HG02938 (cell line): Measurements from ENCODE around the gene SYT3.

Source experiments
- ATAC-seq: cut with Tn5 transposase; IDR thresholded peaks from one replicate; pipeline ENCODE4 v1.9.1; 2021; ENCODE audit warnings: mild to moderate bottlenecking, moderate library complexity; ENCODE audit not compliant: unreplicated experiment

The SYT3 gene

DNA sequence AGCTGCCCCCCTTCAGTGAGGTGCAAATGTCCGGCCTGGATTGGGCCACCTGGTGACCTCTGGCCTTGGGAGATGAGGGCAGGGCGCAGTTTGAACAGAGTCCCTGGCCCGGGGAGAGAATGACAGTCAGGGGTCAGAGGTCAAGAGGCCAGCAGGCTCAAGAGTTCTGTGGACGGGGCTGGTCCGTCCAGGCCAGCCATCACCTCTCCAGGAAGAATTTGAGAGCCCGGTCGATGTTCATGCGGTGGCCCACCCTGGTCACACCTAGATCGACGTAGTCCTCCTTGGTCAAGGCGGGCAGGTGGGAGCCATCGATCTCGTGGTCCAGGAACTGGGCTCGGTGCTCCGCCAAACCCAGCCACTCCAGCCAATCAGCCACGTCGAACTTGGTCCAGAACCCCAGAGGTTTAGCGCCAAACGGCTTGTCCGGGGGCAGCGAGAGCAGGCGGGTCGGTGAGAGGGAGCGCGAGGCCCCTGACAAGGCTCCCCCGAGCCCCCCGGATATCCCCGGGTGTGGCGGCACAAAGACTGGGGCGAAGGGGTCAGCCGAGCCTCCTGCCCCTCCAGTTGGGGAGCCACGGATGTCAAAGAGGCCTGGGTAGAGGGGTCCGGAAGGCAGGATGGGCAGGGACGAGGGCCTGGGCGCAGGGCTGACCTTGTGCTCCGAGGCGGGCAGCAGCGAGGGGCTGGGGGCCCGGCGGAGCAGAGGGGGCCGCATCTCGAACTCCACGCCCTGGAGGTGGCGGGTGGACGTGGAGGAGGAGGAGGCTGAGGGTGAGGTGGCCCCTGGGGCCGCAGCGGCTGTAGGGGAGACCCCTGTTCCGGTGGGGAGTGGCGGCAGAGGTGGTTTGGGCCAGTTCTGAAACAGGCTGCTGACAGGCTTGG is 22.3 kb upstream of the SYT3 start:
- no peak for ATAC-seq

DNA sequence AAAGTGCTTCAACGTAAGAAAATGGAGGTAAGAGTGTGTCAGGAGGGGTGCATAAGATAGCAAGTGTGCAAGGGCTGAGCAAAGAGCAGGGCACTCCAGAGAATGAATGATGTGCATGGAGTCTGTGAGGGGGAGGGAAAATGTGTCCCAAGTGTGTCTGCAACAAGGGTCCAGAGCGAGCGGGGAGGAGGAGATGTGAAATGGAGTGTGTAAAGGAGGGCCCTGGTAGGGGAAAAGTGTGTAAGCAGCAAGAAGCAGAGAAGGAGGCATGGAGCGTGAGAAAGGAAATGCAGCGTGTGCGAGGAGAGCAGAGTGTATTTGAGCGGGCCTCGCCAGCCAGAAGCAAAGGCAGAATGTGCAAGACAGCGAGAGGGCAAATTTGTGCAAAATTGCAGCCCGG is 21.3 kb upstream of the SYT3 start:
- no peak for ATAC-seq

DNA sequence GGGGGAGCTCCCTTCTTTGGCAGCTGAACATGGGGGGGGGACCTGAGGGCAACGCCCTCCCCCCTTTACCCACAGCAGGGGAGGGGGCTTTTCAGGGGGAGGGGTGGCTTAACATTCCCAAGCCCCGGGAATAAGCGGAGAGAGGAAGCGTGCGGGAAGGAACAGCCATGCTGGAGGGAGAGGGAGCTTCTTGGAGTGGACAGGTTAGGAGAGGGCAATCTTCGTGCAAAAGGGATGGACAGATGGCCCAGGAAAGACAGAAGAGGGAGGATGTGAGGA is 20.3 kb upstream of the SYT3 start:
- no peak for ATAC-seq

DNA sequence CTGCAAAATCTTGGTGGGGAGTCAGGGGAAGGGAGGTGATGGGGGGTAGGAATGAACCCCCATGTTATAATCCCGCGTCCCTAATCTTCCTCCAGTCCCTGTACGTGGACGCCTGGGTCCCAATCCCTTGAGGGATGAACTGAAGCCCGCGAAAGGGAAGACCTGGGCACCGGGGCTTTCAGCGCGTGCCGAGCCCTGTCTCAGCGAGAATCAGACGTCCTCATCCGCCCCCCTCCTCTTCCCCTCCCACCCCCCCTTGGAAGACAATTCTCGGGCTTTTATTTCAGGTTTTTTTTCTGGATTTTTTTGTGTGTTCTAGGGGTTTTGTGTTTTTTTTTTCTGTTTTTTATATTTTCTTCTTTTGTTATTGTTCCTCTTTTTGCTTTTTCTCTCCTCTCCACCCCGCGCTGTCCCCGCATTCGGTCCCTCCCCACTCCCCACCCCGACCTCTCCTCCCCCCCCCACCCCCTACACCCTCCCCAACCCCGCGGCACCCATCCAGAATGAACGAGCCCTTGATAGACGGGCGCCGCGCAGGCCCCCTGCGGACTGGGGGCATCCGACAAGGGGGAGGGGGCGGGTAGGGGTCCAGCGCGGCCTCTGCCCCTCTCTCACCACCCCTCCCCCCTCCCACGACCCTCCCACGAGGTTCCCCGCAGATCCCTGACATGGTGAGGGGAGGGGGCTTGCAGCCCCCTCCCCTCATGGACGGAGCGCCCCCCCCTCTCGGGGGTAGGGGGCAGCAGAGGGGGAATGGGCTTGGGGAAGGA is 19.8 kb upstream of the SYT3 start:
- no peak for ATAC-seq

DNA sequence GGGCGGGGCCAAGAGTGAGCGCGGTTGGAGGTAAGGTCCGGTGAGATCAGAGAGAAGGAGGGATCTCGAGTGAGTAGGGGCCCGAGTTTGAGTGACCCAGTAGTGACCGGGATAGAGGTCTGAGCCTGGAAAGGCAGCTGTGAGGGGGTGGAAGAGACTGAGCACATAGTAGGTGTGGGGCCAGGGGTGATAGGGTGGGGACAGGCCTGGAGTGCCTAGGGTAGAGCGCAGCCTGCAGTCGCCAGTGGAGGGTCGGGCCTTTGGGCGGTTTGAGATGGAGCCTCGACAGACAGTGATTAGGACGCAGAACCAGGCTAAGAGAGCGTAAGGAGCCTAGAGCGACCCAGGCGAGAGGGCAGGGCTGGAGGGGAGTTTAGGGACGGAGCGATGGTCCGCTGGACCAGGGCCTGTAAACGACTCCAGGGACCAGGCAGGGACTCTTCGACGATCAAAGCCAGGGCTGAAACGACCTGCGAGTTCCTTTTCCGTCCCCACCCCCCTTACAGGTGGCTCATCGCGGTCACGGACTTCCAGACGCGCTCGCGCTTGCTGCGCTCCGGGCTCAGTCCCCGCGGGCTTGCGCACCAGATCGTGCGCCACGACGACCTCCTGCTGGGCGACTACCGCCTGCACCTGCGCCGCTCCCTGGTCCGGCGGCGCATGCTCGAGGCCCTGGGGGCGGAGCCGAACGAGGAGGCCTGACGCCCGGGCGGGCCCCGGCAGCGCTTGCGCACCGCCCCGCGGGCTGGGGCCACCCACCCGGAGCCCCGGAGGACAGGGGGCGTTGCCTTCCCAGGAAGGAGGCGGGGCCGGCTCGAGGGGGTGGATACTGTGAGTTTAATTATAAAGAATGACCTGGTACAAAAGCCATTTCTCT is 19.0 kb upstream of the SYT3 start:
- ATAC-seq = no peak

DNA sequence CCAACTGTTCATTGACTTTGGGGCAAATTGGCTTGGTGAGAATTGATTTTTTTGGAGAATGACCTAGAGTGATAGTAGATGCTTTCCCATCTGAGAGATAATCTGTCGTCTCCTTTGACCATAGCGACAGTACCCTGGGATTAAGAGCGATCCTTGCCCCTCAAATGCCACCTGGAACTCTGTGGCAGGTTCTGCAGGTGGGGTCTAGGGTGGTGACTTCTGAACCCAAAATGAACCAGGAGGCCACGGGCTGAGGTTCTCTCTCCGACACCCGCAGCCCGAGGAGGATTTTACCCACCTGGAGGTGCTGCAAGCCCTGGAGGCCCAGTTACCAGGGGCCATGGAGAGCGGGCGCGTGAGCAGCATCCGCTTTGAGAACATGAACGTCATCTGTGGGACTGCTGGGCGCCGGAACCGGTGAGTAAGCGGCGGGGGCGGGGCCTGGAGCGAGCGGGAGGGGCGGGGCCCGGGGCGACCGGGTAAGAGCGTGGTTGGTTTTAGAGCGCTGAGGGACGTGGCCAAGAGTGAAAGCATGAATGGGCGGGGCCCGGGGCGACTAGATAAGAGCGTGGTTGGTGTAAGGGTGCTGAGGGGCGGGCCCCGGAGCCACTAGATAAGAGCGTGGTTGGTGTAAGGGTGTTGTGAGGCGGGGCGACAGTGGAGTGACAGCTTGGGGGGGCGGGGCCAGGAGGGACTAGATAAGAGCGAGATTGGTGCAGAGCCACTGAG is 18.2 kb upstream of the SYT3 start:
- ATAC-seq = no peak

DNA sequence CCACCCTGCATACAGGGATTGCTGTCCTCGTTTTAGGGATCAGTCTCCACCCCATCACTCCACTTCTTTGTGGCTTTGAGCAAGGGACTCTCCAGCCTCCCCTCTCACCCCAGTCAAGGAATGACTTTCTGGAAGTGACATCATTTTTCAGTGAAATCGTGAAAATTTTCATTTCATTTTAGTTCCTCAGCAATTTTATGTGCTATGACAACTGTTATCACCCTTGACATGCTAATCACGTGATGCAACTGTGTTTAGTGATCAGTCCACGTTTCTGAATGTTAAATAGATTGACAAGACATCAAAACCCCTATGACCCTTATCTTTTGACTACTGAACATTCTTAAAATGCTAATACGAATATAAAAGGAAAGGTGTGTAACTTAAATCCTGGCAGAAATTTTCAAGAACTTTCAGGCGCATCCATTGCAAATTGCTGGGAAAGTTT is 17.6 kb upstream of the SYT3 start:
- no peak for ATAC-seq

DNA sequence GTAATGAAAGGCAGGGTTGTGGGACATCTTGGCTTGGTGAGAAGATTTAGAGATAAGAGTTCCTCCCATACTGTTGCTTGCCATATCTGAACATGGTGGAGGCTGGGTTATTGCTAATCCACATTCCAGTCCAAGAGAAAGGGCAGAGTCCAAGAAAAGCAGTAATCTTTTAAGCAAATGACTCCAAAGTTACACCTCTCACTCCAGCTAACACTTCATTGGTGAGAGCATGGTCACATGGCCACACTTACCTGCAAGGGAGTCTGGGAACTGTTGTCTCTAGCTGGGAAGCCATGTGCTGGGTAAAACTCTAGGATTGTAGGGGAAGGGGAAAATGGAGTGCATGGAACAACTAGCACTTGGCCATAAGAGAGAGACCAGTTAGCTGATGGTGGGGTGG is 15.2 kb upstream of the SYT3 start:
- ATAC-seq = no peak

DNA sequence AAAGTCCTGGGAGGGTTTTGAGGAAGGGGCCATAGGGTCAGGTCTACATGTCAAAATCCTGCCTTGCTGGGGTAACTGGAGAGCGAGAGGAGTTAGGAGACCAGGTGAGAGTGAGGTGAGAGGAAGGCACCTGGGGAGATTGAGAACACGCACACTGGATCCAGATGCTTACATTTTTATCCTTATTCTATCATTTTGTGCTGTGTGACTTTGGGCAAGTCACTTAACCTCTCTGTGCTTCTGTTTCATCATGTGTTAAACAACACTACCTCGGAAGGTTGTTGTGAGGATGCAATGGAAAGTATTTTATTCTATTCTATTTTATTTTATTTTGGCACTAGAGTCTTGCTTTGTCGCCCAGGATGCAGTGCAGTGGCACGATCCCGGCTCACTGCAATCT is 13.0 kb upstream of the SYT3 start:
- no peak for ATAC-seq

DNA sequence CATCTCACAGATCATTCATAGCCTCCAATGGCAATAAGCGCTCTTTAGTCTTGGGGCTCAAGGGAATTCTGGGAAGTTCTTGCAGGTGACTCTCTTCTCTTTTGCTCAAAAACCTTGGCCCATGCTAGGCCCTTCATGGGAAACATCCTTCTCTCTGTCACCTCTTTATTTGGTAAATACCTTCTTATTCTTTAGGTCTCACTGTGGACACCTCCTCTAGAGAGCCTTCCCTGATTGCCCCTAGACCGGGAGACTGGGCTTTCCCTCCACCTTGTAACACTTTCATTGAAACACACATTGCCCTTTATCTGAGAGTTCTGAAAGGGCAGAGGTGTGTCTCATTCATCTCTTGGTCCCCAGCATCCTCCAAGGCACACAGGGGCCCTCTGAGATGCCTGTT is 11.5 kb upstream of the SYT3 start:
- no peak for ATAC-seq

DNA sequence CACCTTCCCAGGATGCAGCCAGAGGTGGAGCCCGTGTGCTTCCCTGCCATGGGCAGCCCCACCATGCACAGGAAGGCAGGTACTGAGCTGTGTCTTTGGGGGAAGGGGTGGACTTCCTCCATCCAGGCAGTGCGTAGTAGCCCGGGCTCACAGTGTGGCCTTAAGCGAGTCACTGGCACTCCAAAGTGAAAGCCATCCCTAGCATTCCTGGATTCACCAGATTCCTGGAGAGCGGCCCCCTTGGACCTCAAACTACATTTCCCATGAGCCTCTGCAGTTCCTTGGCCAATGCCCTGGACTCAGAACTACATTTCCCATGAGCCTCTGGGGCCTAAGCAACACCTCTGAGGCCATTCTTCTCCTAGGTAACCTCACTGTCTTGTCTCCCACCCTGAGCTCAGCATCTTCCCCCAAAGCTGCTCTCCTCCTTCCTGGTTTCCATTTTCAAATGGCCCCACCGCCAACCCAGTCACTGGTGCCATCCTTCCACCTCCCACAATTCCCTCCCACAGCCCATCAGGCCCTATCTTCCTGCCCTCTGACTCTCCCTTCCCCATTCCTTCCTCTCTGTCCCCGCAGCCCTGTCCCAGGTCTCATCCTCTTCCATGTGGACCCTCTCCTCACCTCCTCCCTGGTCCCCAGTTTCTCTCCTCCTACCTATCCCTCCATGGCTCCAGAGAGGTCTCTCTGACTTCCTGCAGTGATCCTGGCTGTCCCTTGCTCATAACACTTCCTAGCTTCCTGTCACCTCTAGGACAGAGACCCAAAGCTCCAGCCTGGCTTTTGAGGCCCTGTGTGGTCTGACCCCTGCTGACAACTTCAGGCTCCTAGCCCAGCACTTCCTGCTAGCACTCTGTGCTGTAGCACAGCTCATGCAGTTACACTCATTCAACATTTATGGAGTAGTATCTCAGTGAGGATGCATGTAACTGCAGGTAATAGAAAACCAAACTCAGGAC is 10.0 kb upstream of the SYT3 start, which contains the start of gene C19orf81:
C19orf81 (plus strand) TSS at position 13 of the 959 bp plus-strand sequence; CDS start at position 13, 0 bp downstream.
- no peak for ATAC-seq

DNA sequence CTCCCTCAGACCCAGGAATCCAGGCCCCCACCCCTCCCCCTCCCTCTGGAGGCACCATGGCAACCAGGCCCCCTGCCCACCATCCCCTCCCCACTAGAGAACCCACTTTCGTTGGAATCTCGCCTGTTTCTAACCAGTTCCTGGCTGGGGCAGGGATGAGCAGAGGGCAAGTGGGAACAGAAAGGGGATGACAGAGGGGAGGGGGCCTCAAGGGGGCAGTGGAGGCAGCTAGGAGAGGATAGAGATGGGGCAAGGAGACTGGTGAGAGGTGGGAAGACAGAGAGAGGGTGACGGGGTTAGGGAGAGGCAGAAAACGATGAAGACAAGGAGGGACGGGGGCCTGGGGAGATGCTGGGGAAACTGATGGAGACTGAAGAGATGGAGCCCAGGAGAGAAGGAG is 9.0 kb upstream of the SYT3 start:
- no peak for ATAC-seq

DNA sequence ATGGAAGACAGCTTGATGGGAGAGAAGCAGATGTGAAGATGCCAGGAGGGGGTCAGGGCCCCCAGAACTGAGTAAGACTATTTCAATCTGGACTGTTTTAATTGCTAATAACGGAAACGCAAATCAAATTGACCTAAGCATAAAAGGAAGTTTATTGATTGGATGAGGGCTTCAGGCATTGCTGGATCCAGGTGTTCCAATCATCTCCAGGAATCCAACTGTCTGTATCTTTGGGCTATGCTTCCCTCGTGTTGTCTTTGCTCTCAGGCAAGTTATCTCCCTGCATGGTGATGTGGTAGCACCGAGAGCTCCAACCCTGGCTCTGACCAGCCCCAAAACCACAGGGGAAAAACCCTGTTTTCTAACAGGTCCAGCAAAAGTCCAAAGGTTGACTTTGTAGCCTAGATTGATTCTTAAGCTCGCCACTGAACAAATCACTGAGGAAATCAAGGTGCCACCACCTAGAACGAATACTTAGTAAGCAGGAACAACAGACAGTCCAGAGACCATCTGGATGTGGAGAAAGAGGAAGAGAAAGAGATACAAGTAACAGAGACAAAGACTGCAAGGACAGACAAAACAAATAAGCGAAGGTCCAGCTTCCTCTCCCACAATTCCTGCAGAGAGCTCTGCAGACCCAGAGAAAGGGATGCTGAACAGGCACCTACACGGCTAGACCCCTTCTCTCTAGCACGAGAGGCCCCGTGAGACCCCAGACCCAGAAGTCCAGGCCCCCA is 8.4 kb upstream of the SYT3 start:
- no peak for ATAC-seq

DNA sequence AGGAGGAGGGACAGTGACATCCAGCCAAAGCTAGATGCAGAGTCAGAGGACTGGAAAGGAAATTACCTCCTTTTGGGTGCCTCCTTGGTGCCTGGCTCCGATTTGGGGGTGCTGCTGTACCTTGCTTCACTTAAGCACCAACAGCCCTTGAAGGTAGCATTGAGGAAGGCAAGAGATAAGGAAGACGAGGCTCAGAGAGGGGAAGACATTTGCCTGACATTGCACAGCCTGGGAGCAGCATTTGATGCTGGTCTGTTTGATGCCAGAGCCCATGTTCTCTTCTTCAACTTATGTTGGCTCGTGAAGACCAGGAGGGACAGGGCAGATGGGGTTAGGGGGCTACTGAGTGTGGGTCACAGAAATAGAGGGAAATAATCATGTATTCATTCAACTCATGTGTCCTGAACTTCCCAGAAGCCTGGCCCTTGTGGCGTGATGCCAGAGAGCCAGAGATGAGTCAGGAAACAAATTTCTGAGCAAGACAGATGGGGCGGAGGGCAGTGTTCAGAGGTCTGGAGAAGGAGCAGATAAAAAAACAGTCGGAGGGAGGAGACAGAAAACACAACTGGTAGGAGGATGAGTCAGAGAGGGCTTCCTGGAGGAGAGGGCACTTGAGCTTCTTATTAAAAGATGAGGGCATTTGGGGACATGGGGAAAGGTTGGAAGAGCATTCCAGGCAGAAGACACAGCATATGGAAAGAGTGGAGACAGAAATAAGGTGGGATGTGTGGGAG is 6.6 kb upstream of the SYT3 start:
- no peak for ATAC-seq

DNA sequence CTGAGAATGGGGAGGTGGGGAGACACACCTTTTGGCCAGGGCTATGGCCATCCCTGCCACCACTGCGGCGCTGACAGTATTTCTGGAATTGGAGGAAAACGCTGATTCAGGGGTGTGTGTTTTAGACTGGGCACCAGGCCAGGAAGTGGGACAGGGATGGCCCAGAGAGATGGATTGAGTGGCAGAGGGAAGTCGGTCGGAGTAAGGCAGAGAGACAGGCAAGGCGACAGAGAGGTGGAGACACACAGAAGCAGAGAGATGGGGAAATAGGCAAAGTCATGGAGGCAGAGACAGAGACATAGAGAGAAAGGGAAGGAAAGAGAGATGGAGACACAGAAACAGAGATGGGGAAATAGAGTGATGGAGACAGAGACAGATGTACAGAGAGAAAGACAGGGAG is 5.4 kb upstream of the SYT3 start:
- no peak for ATAC-seq

DNA sequence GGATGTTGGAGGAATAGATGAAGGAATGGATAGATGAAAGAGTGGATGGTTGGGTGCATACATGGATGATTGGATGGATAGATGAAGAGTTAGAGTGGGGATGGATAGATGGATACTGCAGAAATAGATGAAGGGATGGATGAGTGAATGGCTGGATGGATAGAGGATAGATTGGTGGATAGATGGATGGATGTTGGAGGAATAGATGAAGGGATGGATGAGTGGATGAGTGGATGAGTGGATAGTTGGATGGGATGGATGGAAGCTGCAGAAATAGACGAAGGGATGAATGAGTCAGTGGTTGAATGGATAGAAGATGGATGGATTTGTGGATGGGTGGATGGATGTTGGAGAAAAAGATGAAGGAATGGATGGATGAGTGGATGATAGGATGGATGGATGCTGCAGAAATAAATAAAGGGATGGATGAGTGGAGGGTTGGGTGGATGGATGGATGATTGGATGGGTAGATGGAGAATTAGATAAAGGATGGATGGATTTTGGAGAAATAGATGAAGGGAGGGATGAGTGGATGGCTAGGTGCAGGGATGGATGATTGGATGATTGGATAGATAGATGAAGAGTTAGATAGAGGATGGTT is 4.7 kb upstream of the SYT3 start:
- no peak for ATAC-seq

DNA sequence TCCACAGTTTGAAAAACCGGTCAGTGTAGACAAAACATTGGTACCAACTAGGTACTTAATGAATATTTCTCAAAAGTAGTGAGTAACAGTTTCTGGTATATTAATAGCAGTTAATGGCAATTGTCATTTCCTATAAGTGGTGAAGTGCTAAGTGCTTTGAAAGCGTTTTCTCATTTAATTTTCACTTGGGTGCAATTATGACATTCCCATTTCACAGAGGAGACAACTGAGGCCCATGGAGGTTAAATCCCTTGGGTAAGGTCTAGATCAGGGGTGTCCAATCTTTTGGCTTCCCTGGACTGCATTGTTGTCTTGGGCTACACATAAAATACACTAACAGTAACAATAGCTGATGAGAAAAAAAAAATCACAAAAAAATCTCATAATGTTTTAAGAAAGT is 687 bp upstream of the SYT3 start:
- ATAC-seq = no peak

DNA sequence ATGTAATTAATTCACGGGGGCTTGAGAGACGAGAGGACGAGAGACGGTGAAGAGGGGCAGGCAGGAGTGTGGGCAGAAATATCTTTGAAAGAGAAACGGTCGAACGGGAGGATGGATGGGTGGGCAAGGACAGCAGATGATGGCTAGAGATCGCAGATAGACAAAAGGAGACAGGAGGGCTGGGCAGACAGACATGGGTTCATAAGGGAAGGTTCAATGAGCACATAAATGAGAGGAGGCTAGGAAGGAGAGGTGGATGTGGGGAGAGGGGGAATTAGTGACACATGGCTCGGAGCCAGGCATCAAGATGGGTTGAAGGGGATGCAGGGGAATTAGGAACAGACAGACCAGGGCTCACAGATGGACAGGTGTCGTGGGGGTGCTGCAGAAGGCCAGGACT is 1.1 kb downstream of the SYT3 start:
- no peak for ATAC-seq
